Astrocyte (in vitro differentiated cells and primary cell): Measurements from ENCODE around the gene PPM1A. TPM values are rescaled to one million over a fixed set of nuclear protein-coding genes. Genes with fewer than 3 reads are reported as not detected.

ENCODE experiments used
- DNase-seq: peaks from one replicate; pipeline ENCODE4 v3.0.0-alpha.2; 2010; ENCODE audit warnings: low read depth
- FAIRE-seq: peaks from 2 replicates; lab custom pipeline; 2011; peaks lifted over from hg19 to GRCh38; lab: Jason Lieb, UNC
- H2AFZ ChIP-seq: 2 replicates; pipeline ENCODE4 v1.6.0; 2012; ENCODE audit warnings: low read depth, low read length, inconsistent platforms
- H3K27ac ChIP-seq: 2 replicates; pipeline ENCODE4 v1.5.1; 2011; ENCODE audit warnings: low read depth, low read length, inconsistent platforms
- H3K27me3 ChIP-seq: 2 replicates; pipeline ENCODE4 v1.6.0; 2011; ENCODE audit warnings: low read length, inconsistent platforms; ENCODE audit not compliant: insufficient read depth
- H3K36me3 ChIP-seq: 2 replicates; pipeline ENCODE4 v1.5.1; 2011; ENCODE audit warnings: low read length, inconsistent platforms; ENCODE audit not compliant: insufficient read depth
- H3K4me1 ChIP-seq: 2 replicates; pipeline ENCODE4 v1.5.1; 2011; ENCODE audit warnings: low read length, inconsistent platforms; ENCODE audit not compliant: insufficient read depth
- H3K4me2 ChIP-seq: 2 replicates; pipeline ENCODE4 v1.6.0; 2012; ENCODE audit warnings: low read length, inconsistent platforms
- H3K4me3 ChIP-seq: 2 replicates; pipeline ENCODE4 v1.5.1; 2011; ENCODE audit warnings: low read depth, mild to moderate bottlenecking, low read length, inconsistent platforms; ENCODE audit not compliant: insufficient read depth
- H3K79me2 ChIP-seq: 2 replicates; pipeline ENCODE4 v1.6.0; 2012; ENCODE audit warnings: mild to moderate bottlenecking, low read length, inconsistent platforms; ENCODE audit not compliant: insufficient read depth
- H3K9ac ChIP-seq: 2 replicates; pipeline ENCODE4 v1.6.0; 2012; ENCODE audit warnings: mild to moderate bottlenecking, low read length, inconsistent platforms
- H3K9me3 ChIP-seq: 2 replicates; pipeline ENCODE4 v1.5.1; 2012; ENCODE audit warnings: low read depth, mild to moderate bottlenecking, low read length, inconsistent platforms; ENCODE audit not compliant: insufficient read depth
- H4K20me1 ChIP-seq: 2 replicates; pipeline ENCODE4 v1.6.0; 2012; ENCODE audit warnings: low read length, inconsistent platforms; ENCODE audit not compliant: insufficient read depth
- H3K27ac Mint-ChIP-seq: one replicate; pipeline ENCODE4 v1.8.0; 2021; ENCODE audit warnings: mild to moderate bottlenecking, mixed read lengths; ENCODE audit not compliant: unreplicated experiment
- H3K27me3 Mint-ChIP-seq: one replicate; pipeline ENCODE4 v1.8.0; 2021; ENCODE audit warnings: low read depth, mixed read lengths; ENCODE audit not compliant: unreplicated experiment
- H3K36me3 Mint-ChIP-seq: one replicate; pipeline ENCODE4 v1.8.0; 2021; ENCODE audit warnings: low read depth, mixed read lengths; ENCODE audit not compliant: unreplicated experiment
- H3K4me1 Mint-ChIP-seq: one replicate; pipeline ENCODE4 v1.8.0; 2021; ENCODE audit warnings: low read depth, mixed read lengths; ENCODE audit not compliant: unreplicated experiment
- H3K4me3 Mint-ChIP-seq: one replicate; pipeline ENCODE4 v1.8.0; 2021; ENCODE audit warnings: mild to moderate bottlenecking, moderate library complexity, mixed read lengths; ENCODE audit not compliant: unreplicated experiment
- H3K9me3 Mint-ChIP-seq: one replicate; pipeline ENCODE4 v1.8.0; 2021; ENCODE audit warnings: mild to moderate bottlenecking, mixed read lengths; ENCODE audit not compliant: unreplicated experiment
- EZH2 ChIP-seq: IDR thresholded peaks from 2 replicates; pipeline ENCODE4 v1.6.1; 2012; ENCODE audit warnings: mild to moderate bottlenecking, low read length, inconsistent platforms; ENCODE audit not compliant: insufficient read depth
- total RNA-seq: library from RNA; stranded (reverse); gene quantifications from 2 replicates; pipeline ENCODE4 v1.2.1, GENCODE V29; 2021
- TF ChIP-seq, protein P1 (sequence below): IDR thresholded peaks from 2 replicates; pipeline ENCODE4 v1.5.1; 2011; ENCODE audit warnings: low read depth, mild to moderate bottlenecking, inconsistent platforms, low read length, moderate library complexity; ENCODE audit not compliant: insufficient read depth

Gene PPM1A
- total RNA-seq, 1 donor from 2014 or later, result 50.3 TPM

GRCh38 chr14:60300019-60300418 is 51.0 kb downstream of the PPM1A start:
- H3K27ac Mint-ChIP-seq, result no peak overlapping the region
- FAIRE-seq, result no peak
- no peaks in the 10 kb centered on the region for H4K20me1 ChIP-seq
- H3K4me3 Mint-ChIP-seq, result no peak overlapping the region
- peaks cover 3% of the 10 kb centered on the region for H3K36me3 ChIP-seq
- no peaks in the 10 kb centered on the region for H3K4me1 ChIP-seq
- no peaks in the 10 kb centered on the region for H3K36me3 Mint-ChIP-seq
- no peak overlapping the region for H3K4me3 ChIP-seq
- H3K27me3 Mint-ChIP-seq, result no peaks in the 10 kb centered on the region
- H3K27me3 ChIP-seq, result no peaks in the 10 kb centered on the region
- H3K9ac ChIP-seq, result no peak overlapping the region
- H3K79me2 ChIP-seq, result no peaks in the 10 kb centered on the region
- no peaks in the 10 kb centered on the region for H3K9me3 Mint-ChIP-seq
- H3K27ac ChIP-seq, result no peak overlapping the region
- no peak overlapping the region for H3K4me2 ChIP-seq
- no peak overlapping the region for H2AFZ ChIP-seq
- DNase-seq, result no peak
- no peak for TF ChIP-seq EZH2
- TF ChIP-seq, protein P1, sequence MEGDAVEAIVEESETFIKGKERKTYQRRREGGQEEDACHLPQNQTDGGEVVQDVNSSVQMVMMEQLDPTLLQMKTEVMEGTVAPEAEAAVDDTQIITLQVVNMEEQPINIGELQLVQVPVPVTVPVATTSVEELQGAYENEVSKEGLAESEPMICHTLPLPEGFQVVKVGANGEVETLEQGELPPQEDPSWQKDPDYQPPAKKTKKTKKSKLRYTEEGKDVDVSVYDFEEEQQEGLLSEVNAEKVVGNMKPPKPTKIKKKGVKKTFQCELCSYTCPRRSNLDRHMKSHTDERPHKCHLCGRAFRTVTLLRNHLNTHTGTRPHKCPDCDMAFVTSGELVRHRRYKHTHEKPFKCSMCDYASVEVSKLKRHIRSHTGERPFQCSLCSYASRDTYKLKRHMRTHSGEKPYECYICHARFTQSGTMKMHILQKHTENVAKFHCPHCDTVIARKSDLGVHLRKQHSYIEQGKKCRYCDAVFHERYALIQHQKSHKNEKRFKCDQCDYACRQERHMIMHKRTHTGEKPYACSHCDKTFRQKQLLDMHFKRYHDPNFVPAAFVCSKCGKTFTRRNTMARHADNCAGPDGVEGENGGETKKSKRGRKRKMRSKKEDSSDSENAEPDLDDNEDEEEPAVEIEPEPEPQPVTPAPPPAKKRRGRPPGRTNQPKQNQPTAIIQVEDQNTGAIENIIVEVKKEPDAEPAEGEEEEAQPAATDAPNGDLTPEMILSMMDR, result no peak
- no peaks in the 10 kb centered on the region for H3K9me3 ChIP-seq
- H3K4me1 Mint-ChIP-seq, result no peaks in the 10 kb centered on the region

GRCh38 chr14:60301685-60302084 is 52.7 kb downstream of the PPM1A start:
- TF ChIP-seq EZH2, result no peak
- TF ChIP-seq, protein P1, result no peak
- DNase-seq (no peak), FAIRE-seq (no peak)
- H3K4me2 ChIP-seq, result no peak overlapping the region
- no peaks in the 10 kb centered on the region for H3K79me2 ChIP-seq
- H3K4me1 ChIP-seq, result no peaks in the 10 kb centered on the region
- Mint-ChIP-seq H3K9me3 (no peaks in the 10 kb centered on the region), H3K4me1 (no peaks in the 10 kb centered on the region), H3K27me3 (no peaks in the 10 kb centered on the region), H3K36me3 (no peaks in the 10 kb centered on the region), H3K4me3 (no peak overlapping the region), H3K27ac (no peak overlapping the region)
- H3K9ac ChIP-seq, result no peak overlapping the region
- no peaks in the 10 kb centered on the region for H3K9me3 ChIP-seq
- H3K27ac ChIP-seq, result no peak overlapping the region
- H4K20me1 ChIP-seq, result no peaks in the 10 kb centered on the region
- H2AFZ ChIP-seq, result no peak overlapping the region
- no peaks in the 10 kb centered on the region for H3K27me3 ChIP-seq
- H3K36me3 ChIP-seq, result peaks cover 3% of the 10 kb centered on the region
- no peak overlapping the region for H3K4me3 ChIP-seq

GRCh38 chr14:60302663-60303062 is 53.6 kb downstream of the PPM1A start:
- FAIRE-seq (no peak), DNase-seq (no peak)
- no peaks in the 10 kb centered on the region for H3K36me3 ChIP-seq
- H3K27me3 Mint-ChIP-seq, result no peaks in the 10 kb centered on the region
- H3K4me3 Mint-ChIP-seq, result no peak overlapping the region
- no peaks in the 10 kb centered on the region for H3K4me1 Mint-ChIP-seq
- H3K27me3 ChIP-seq, result no peaks in the 10 kb centered on the region
- H3K36me3 Mint-ChIP-seq, result no peaks in the 10 kb centered on the region
- no peaks in the 10 kb centered on the region for H4K20me1 ChIP-seq
- H3K4me1 ChIP-seq, result no peaks in the 10 kb centered on the region
- no peaks in the 10 kb centered on the region for H3K9me3 ChIP-seq
- no peak overlapping the region for H3K27ac Mint-ChIP-seq
- H3K9ac ChIP-seq, result no peak overlapping the region
- no peak overlapping the region for H3K4me2 ChIP-seq
- no peak for TF ChIP-seq EZH2
- no peaks in the 10 kb centered on the region for H3K9me3 Mint-ChIP-seq
- no peaks in the 10 kb centered on the region for H3K79me2 ChIP-seq
- no peak overlapping the region for H3K4me3 ChIP-seq
- H3K27ac ChIP-seq, result no peak overlapping the region
- no peak overlapping the region for H2AFZ ChIP-seq
